CD4-positive, alpha-beta T cell treated with Interleukin-4 for 4 hours (primary cell): ENCODE results near the gene PELI1.

Source experiments
- DNase-seq: peaks from one replicate; pipeline ENCODE4 v3.0.0-alpha.2; 2020

PELI1 gene

GRCh38 chr2:64144057-64145013, at the start of gene PELI1:
Gene PELI1, minus strand, starts transcription at chr2:64144420. Its CDS starts 36,110 bp downstream, at chr2:64108310.
- peak; percentile 97 for DNase-seq

- DNase-seq, result no peak
Measured at GRCh38 chr2:64193491-64193890, 49.3 kb upstream of the PELI1 start.

- DNase-seq, result no peak
Measured at GRCh38 chr2:64192664-64193105, 48.5 kb upstream of the PELI1 start.

- DNase-seq, result no peak
Measured at GRCh38 chr2:64192125-64192479, 47.9 kb upstream of the PELI1 start.

GRCh38 chr2:64189586-64189985, 45.4 kb upstream of the PELI1 start:
- DNase-seq, result no peak

- DNase-seq, result no peak
Measured at GRCh38 chr2:64189167-64189566, 44.9 kb upstream of the PELI1 start.

GRCh38 chr2:64186699-64187605, 42.7 kb upstream of the PELI1 start:
- no peak for DNase-seq

GRCh38 chr2:64179582-64180321, 35.5 kb upstream of the PELI1 start:
- peak; percentile 35 for DNase-seq

- no peak for DNase-seq
Measured at GRCh38 chr2:64177315-64177714, 33.1 kb upstream of the PELI1 start.

- DNase-seq, result no peak
Measured at GRCh38 chr2:64175419-64176197, 31.4 kb upstream of the PELI1 start.

- no peak for DNase-seq
Measured at GRCh38 chr2:64173156-64174135, 29.2 kb upstream of the PELI1 start.

GRCh38 chr2:64168756-64169155, 24.5 kb upstream of the PELI1 start:
- no peak for DNase-seq

GRCh38 chr2:64168201-64168600, 24.0 kb upstream of the PELI1 start:
- DNase-seq, result no peak

- DNase-seq, result no peak
Measured at GRCh38 chr2:64166637-64167420, 22.6 kb upstream of the PELI1 start.

- no peak for DNase-seq
Measured at GRCh38 chr2:64166212-64166611, 22.0 kb upstream of the PELI1 start.

GRCh38 chr2:64165706-64166105, 21.5 kb upstream of the PELI1 start:
- no peak for DNase-seq

- DNase-seq, result no peak
Measured at GRCh38 chr2:64164629-64165028, 20.4 kb upstream of the PELI1 start.

GRCh38 chr2:64162516-64162915, 18.3 kb upstream of the PELI1 start:
- DNase-seq, result no peak

GRCh38 chr2:64157792-64158191, 13.6 kb upstream of the PELI1 start:
- no peak for DNase-seq

- no peak for DNase-seq
Measured at GRCh38 chr2:64153811-64154210, 9.6 kb upstream of the PELI1 start.
